Esophagus muscularis mucosa (tissue), 3 donors: Measurements from ENCODE around the gene ARIH1.

Experiments
- CTCF ChIP-seq, 3 experiments: fragments of 200-600 bp in 2 of 3; fragments of 450-650 bp in 1 of 3; sonication (generic) in 2 of 3; IDR thresholded peaks; one replicate each; pipeline ENCODE4 v1.5.1; 2017 to 2019; ENCODE audit warnings: antibody characterized with exemption in 3 of 3, mild to moderate bottlenecking in 2 of 3, moderate library complexity in 1 of 3
- POLR2A ChIP-seq: fragments of 450-650 bp; IDR thresholded peaks from one replicate; pipeline ENCODE4 v1.6.1; 2017; ENCODE audit warnings: antibody characterized with exemption, moderate library complexity, mild to moderate bottlenecking, low read depth

GRCh38 chr15:72493220-72493619 lies 19.1 kb downstream of the ARIH1 start:
- TF ChIP-seq CTCF (IDR thresholded peaks at IDR 0.05): no peak
- no peak for TF ChIP-seq POLR2A
